BJ (cell line): Measurements from ENCODE around the gene CACNA2D2. TPM values are rescaled to one million over a fixed set of nuclear protein-coding genes. Genes with fewer than 3 reads are reported as not detected.

Experiments
- CTCF ChIA-PET: fragments of 350-600 bp; formaldehyde crosslinking; extraction: SDS; loops from one replicate; lab custom pipeline; 2021; ENCODE audit warnings: antibody characterized with exemption, inconsistent platforms; lab: Yijun Ruan, JAX
- POLR2A ChIA-PET: fragments of 300-600 bp; sonication (Branson Sonifier 250); formaldehyde crosslinking; extraction: SDS; loops from one replicate; lab custom pipeline; 2021; ENCODE audit warnings: antibody characterized with exemption; lab: Charles Lee
- DNase-seq: peaks from one replicate; pipeline ENCODE4 v3.0.0-alpha.2; 2011; ENCODE audit warnings: low read depth
- H3K27me3 ChIP-seq: 2 replicates; pipeline ENCODE4 v1.6.0; 2011; ENCODE audit warnings: low read length; ENCODE audit not compliant: control insufficient read depth, insufficient read depth
- H3K36me3 ChIP-seq: 2 replicates; pipeline ENCODE4 v1.5.1; 2011; ENCODE audit warnings: low read length; ENCODE audit not compliant: control insufficient read depth, insufficient read depth
- H3K4me3 ChIP-seq: 2 replicates; pipeline ENCODE4 v1.5.1; 2011; ENCODE audit warnings: low read depth, mild to moderate bottlenecking, control low read depth, low read length
- polyA plus RNA-seq: library from polyadenylated mRNA; depleted of rRNA; stranded (reverse); fragments of >200 nt; gene quantifications from 2 replicates; pipeline ENCODE4 v1.2.3, GENCODE V29; 2011
- TF ChIP-seq, protein P1 (sequence below): IDR thresholded peaks from 2 replicates; pipeline ENCODE4 v1.5.1; 2011; ENCODE audit warnings: low read depth, mild to moderate bottlenecking, control low read depth, inconsistent platforms, low read length, moderate library complexity; ENCODE audit not compliant: insufficient read depth

Gene CACNA2D2
- polyA plus RNA-seq, 1 experiment: 0.11 TPM

DNA sequence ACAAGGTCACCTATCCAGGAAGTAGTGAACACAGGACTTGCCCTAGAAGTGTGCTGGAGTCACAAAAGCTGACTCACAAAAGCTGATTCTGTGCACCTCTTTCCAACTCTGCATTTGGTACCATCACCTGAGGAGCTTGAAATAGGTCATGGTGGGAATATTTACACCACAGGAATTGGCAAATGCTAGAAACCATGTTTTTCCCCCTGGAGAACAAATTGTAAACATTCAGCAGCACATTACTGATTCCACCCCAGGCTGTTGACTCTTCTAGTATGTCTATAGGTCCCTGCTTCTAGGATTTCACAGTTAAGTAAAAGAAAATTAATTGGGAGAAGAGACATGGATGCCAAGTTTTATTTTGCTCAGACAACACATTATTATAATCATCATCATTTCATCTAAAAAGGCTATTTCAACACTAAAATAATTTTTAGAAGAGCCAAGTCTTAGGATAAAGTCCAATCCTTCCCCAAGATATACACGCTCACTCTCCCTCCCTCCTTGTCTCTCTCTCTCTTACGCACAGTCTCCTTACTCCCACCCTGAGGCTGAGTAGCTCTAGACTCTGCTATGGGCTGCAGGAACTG is 24.7 kb downstream of the CACNA2D2 start:
- Histone ChIP-seq H3K27me3 (peaks cover 2% of the 10 kb centered on the region; the same call in 1 of the 2 replicates), H3K36me3 (no peaks in the 10 kb centered on the region), H3K4me3 (no peak overlapping the region)
- no peak for DNase-seq
- TF ChIP-seq, protein P1, sequence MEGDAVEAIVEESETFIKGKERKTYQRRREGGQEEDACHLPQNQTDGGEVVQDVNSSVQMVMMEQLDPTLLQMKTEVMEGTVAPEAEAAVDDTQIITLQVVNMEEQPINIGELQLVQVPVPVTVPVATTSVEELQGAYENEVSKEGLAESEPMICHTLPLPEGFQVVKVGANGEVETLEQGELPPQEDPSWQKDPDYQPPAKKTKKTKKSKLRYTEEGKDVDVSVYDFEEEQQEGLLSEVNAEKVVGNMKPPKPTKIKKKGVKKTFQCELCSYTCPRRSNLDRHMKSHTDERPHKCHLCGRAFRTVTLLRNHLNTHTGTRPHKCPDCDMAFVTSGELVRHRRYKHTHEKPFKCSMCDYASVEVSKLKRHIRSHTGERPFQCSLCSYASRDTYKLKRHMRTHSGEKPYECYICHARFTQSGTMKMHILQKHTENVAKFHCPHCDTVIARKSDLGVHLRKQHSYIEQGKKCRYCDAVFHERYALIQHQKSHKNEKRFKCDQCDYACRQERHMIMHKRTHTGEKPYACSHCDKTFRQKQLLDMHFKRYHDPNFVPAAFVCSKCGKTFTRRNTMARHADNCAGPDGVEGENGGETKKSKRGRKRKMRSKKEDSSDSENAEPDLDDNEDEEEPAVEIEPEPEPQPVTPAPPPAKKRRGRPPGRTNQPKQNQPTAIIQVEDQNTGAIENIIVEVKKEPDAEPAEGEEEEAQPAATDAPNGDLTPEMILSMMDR: no peak
- ChIA-PET POLR2A (no interaction called here), CTCF (no interaction called here)

DNA sequence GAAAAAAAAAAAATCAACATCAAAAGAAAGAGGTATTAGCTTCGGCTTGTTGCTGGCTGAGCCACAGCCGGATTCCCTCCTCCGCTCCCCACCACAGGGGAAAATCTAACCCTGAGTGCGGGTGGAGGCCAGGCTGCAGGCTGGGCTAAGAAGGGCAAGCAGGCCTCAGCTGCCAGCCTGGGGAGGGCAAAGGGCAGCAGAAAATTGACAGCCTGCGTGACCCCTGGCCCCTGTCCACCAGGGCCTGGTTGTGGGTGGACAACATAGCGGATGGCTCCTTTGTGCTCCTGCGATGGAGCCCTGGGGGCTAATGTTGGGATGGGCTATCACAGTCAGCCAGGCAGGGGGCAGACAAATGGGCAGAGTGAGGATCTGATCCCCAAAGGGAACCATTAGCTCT is 25.4 kb downstream of the CACNA2D2 start:
- H3K27me3 ChIP-seq: peaks cover 2% of the 10 kb centered on the region; the same call in 1 of the 2 replicates
- CTCF ChIA-PET: no interaction called here
- no peaks in the 10 kb centered on the region for H3K36me3 ChIP-seq
- POLR2A ChIA-PET: no interaction called here
- DNase-seq: no peak
- TF ChIP-seq, protein P1: no peak
- no peak overlapping the region for H3K4me3 ChIP-seq

DNA sequence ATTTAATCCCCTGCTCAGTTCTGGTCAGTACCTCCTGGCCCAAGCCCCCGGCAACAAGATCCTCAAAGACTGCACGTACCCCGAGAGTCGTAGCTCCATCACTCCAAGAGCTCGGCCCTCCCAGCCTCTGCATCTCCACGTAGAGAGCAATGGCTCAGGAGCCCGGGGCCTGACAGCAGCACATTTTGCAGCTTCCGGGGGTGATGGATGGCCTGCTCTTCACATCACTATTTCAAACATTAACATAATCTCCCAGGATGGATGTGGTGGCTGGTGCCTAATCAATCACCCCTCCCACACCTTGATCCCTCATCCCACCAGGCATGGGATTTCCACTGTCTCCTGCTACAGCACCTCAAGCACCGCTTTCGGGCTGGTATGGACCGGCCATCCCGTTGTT is 28.1 kb downstream of the CACNA2D2 start:
- no peak for DNase-seq
- CTCF ChIA-PET: no interaction called here
- TF ChIP-seq, protein P1: no peak
- Histone ChIP-seq H3K36me3 (no peaks in the 10 kb centered on the region), H3K27me3 (peaks cover 2% of the 10 kb centered on the region; the same call in 1 of the 2 replicates), H3K4me3 (no peak overlapping the region)
- POLR2A ChIA-PET: no interaction called here

DNA sequence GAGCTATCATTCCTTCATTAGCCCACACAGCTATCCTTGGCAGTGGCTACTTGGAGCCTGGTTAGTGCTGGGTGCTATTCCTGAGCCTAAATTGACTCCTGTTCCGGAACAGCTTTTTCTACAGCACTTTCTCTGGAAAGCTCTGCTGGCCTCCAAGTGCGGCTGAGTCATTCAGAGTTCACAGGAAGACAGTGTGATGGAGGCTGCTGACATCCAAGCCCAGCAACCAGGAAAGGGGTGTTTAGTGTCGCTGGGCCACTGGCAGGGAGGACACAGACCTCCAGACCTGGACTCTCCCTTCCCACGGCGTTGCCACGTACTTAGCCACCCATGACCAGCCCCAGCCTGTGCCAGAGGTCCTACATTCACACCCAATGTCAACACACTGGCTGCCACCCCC is 28.7 kb downstream of the CACNA2D2 start:
- DNase-seq: no peak
- TF ChIP-seq, protein P1: no peak
- Histone ChIP-seq H3K27me3 (peaks cover 2% of the 10 kb centered on the region; the same call in 1 of the 2 replicates), H3K36me3 (no peaks in the 10 kb centered on the region), H3K4me3 (no peak overlapping the region)
- CTCF ChIA-PET: no interaction called here
- POLR2A ChIA-PET: no interaction called here

DNA sequence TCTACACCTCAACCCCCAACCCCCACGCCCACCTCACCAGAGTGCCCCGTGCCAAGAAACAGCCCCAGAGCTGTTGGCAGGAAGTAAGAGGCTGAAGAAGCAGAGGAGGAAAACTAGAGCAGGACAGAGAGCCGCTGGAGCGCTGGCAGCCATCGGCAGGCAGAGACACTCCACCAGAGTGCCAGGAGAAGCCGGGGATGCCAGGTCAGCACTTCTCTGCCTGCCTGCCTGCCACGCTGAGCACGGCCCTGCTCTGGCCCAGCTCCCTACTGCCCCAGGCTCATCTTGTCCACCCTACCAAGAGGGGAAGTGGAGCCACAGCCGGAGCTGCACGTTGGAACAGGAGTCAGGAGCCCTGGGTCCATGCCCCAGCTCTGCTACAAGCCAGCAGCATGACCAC is 29.7 kb downstream of the CACNA2D2 start:
- Histone ChIP-seq H3K36me3 (no peaks in the 10 kb centered on the region), H3K27me3 (peaks cover 2% of the 10 kb centered on the region; the same call in 1 of the 2 replicates), H3K4me3 (no peak overlapping the region)
- TF ChIP-seq, protein P1: no peak
- ChIA-PET POLR2A (no interaction called here), CTCF (no interaction called here)
- no peak for DNase-seq
